Lower lobe of right lung (tissue), 2 donors: ENCODE data around the gene FAR2. TPM values are rescaled to one million over a fixed set of nuclear protein-coding genes. Genes with fewer than 3 reads are reported as not detected.

ENCODE experiments used
- ATAC-seq, 2 donors: fragments of 200-7000 bp; cut with Tn5 transposase; one replicate each; pipeline ENCODE4 v1.9.1; 2020 to 2022; ENCODE audit warnings: mild to moderate bottlenecking in 2 of 2, moderate library complexity in 2 of 2
- DNase-seq: peaks from one replicate; pipeline ENCODE4 v3.0.0-alpha.2; 2020
- H3K27ac ChIP-seq: fragments of 200-600 bp; one replicate; pipeline ENCODE4 v1.8.0; 2022
- H3K27me3 ChIP-seq: fragments of 200-600 bp; one replicate; pipeline ENCODE4 v1.8.0; 2022; ENCODE audit warnings: low read depth
- H3K36me3 ChIP-seq: fragments of 200-600 bp; one replicate; pipeline ENCODE4 v1.8.0; 2022; ENCODE audit warnings: mild to moderate bottlenecking
- H3K4me1 ChIP-seq: fragments of 200-600 bp; one replicate; pipeline ENCODE4 v1.8.0; 2022
- H3K4me3 ChIP-seq: fragments of 200-600 bp; one replicate; pipeline ENCODE4 v1.8.0; 2022; ENCODE audit warnings: mild to moderate bottlenecking
- H3K9me3 ChIP-seq: fragments of 200-600 bp; one replicate; pipeline ENCODE4 v1.8.0; 2022
- intact Hi-C: fragments of 100-400 bp; cut with DNase I; formaldehyde crosslinking; loops from one replicate; pipeline ENCODE4 v1.11.0; 2022
- total RNA-seq: library from RNA; stranded (reverse); fragmentation: NEBNext Ultra II Directional; extraction: Animal tissue kit (Norgen Biotek cat#: 25700); gene quantifications from one replicate; pipeline ENCODE4 v1.2.1, GENCODE V29; 2021
- TF ChIP-seq, protein P1 (sequence below): fragments of 200-600 bp; IDR thresholded peaks from one replicate; pipeline ENCODE4 v1.8.0; 2022; ENCODE audit warnings: antibody characterized with exemption, mild to moderate bottlenecking
- donor health status: DM: no; HTN: yes; CAD: no; lungs with severe emphysema.

Gene FAR2
- total RNA-seq, 1 donor from 2014 or later: 23.7 TPM

GRCh38 chr12:29346769-29347421 is 197.8 kb downstream of the FAR2 start:
- intact Hi-C loops: no loop called here
- TF ChIP-seq, protein P1, sequence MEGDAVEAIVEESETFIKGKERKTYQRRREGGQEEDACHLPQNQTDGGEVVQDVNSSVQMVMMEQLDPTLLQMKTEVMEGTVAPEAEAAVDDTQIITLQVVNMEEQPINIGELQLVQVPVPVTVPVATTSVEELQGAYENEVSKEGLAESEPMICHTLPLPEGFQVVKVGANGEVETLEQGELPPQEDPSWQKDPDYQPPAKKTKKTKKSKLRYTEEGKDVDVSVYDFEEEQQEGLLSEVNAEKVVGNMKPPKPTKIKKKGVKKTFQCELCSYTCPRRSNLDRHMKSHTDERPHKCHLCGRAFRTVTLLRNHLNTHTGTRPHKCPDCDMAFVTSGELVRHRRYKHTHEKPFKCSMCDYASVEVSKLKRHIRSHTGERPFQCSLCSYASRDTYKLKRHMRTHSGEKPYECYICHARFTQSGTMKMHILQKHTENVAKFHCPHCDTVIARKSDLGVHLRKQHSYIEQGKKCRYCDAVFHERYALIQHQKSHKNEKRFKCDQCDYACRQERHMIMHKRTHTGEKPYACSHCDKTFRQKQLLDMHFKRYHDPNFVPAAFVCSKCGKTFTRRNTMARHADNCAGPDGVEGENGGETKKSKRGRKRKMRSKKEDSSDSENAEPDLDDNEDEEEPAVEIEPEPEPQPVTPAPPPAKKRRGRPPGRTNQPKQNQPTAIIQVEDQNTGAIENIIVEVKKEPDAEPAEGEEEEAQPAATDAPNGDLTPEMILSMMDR: no peak
- H3K27me3 ChIP-seq: no peaks in the 10 kb centered on the region
- peaks cover 80% of the 10 kb centered on the region for H3K36me3 ChIP-seq
- no peak overlapping the region for H3K4me3 ChIP-seq
- DNase-seq: no peak
- no peaks in the 10 kb centered on the region for H3K9me3 ChIP-seq
- no peaks in the 10 kb centered on the region for H3K4me1 ChIP-seq
- H3K27ac ChIP-seq: no peak overlapping the region
- no peak for ATAC-seq

DNA sequence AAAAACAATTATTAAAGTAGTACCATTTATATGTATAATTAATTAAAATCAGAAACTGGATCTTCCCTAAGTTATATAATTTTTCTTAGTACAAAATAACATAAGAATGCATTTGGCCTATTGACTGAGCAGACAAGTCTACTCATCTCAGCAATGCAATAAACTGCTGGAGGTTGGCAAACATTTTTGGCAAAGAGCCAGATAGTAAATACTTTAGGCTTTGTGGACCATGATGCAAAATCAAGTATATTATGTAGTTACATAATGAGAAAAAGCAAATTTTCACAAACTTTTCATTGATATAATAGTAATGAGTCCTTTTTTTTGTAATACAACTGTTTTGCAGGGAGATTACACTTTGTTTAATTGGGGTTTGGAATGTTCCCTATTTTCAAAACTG is 201.0 kb downstream of the FAR2 start:
- H3K27me3 ChIP-seq: no peaks in the 10 kb centered on the region
- peaks cover 72% of the 10 kb centered on the region for H3K36me3 ChIP-seq
- no peaks in the 10 kb centered on the region for H3K4me1 ChIP-seq
- ATAC-seq (no peak), DNase-seq (no peak)
- no peak overlapping the region for H3K4me3 ChIP-seq
- no peaks in the 10 kb centered on the region for H3K9me3 ChIP-seq
- intact Hi-C loops: no loop called here
- H3K27ac ChIP-seq: no peak overlapping the region
- TF ChIP-seq, protein P1: no peak

DNA sequence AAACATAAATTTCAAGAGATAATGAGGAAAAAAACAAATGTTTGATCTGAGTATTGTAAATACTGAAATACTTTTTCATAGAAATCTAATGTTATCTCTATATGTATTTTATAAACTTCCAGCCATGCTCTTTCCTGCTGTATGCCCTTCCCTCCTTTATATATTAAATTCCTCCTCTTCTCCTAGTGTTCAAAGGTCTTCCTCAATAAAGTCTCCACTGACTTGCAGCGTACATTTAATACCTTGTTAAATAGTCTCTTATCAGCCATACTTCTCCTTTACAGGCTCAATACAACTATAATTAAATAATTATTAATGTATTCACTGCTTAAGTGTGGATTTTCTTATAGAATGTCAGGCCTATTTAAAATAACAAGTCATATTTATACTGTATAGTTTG is 205.9 kb downstream of the FAR2 start:
- no peak for ATAC-seq
- no peaks in the 10 kb centered on the region for H3K9me3 ChIP-seq
- no peak overlapping the region for H3K4me3 ChIP-seq
- no peak for DNase-seq
- peaks cover 59% of the 10 kb centered on the region for H3K36me3 ChIP-seq
- intact Hi-C loops: no loop called here
- no peaks in the 10 kb centered on the region for H3K4me1 ChIP-seq
- no peak overlapping the region for H3K27ac ChIP-seq
- TF ChIP-seq, protein P1: no peak
- no peaks in the 10 kb centered on the region for H3K27me3 ChIP-seq

DNA sequence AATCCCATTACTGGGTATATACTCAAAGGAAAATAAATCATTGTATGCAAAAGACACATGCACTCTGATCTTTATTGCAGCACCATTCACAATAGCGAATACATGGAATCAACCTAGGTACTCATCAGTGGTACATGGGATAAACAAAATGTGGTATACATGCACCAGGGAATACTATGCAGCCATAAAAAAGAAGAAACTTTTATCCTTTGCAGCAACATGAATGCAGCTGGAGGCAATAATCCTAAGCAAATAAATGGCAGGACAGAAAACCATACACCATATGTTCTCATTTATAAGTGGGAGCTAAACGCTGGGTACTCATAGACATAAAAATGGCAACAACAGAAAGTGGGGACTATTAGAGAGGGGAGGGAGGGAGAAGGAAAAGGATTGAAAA is 216.0 kb downstream of the FAR2 start:
- peaks cover 75% of the 10 kb centered on the region for H3K36me3 ChIP-seq
- no peaks in the 10 kb centered on the region for H3K9me3 ChIP-seq
- H3K4me1 ChIP-seq: no peaks in the 10 kb centered on the region
- no peak overlapping the region for H3K4me3 ChIP-seq
- intact Hi-C loops: no loop called here
- DNase-seq: no peak
- ATAC-seq: no peak
- H3K27ac ChIP-seq: no peak overlapping the region
- H3K27me3 ChIP-seq: no peaks in the 10 kb centered on the region
- TF ChIP-seq, protein P1: no peak

DNA sequence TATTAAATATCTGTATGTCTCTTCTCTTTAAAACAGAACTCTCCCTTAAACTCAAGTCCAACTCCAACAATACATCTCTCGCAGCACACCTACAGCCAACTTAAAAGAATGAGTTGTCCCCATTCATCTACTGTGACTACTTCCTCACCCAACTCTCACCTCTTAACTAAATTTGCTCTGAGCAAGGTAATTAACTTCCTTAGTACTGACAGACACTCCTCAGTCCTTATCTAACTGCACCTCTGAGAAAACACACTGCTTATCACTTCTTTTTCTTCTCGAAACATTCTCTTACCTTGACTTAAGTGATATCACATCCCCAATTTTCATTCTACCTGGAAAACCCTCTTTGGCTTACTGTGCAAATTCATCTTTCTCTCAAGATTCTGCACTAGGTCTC is 224.9 kb downstream of the FAR2 start:
- TF ChIP-seq, protein P1: no peak
- intact Hi-C loops: no loop called here

More for the DNA sequence above, 224.9 kb downstream of the FAR2 start:
- DNase-seq (no peak), ATAC-seq (no peak)
- Histone ChIP-seq H3K36me3 (peaks cover 24% of the 10 kb centered on the region), H3K27ac (no peak overlapping the region), H3K4me1 (peaks cover 4% of the 10 kb centered on the region), H3K27me3 (no peaks in the 10 kb centered on the region), H3K4me3 (no peak overlapping the region), H3K9me3 (no peaks in the 10 kb centered on the region)
